ENCODE data around the gene ZFYVE1. TPM values are rescaled to one million over a fixed set of nuclear protein-coding genes. Genes with fewer than 3 reads are reported as not detected.
"Not testable (repeated sequence)": the region's sequence is repeated elsewhere in the genome, so short reads cannot be mapped to it uniquely, and the experiment has no call there.

Gene ZFYVE1
- total RNA-seq, 1 donor from 2014 or later: 17.1 TPM

DNA sequence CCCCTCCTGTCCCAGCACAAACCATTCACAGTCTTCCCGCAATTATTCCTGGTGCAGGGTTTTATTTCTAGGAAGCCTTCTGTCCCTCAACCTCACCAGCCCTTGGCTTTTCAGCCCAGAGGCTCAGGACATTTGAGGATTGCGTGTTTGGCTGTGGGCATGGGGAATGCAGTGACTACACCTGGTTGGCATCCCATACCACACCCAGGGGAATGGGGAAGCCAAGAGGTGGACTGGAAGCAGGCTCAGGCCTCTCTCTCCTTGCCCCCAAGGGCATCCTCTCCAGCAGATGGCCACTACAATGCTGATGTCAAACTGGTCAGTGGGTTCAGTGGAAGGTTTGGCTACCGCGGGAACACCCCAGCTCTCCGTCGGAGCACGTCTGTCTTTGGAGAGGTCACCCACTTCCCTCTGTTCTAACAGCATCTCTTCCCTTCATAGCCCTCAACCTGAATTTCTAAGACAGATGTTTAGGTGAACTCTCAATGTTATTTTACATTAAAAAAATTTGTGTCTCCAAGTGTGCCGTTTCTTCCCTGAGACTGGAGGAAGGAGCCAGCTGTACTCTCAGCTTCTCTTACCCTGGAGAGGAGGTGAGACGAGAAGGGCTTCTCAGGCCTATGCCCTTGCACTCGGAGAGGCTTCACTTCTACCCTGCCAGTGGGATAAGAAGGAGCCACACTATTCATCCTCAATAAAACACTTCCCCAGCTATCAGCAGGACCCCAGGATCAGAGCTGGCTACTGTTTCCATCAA, 65.1 kb downstream of the ZFYVE1 start:
- intact Hi-C loops (cut with micrococcal nuclease): no loop called here

DNA sequence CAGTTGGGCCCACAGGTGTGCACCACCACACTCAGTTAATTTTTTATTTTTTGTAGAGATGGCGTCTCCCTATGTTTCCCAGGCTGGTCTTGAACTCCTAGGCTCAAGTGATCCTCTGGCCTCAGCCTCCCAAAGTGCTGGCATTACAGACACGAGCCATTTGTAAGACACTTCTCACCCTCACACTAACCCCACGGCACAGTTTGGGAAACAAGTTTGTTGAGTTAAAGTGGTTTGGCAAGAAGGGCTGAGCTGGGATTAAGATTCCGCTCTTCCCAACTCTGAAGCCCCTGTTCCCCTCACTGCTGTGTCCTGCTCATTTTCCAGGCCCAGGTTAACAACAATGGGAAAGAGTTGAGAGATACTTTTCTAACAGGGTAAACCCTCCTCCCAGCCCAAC, 65.9 kb downstream of the ZFYVE1 start:
- intact Hi-C loops (cut with micrococcal nuclease): not testable (repeated sequence)

DNA sequence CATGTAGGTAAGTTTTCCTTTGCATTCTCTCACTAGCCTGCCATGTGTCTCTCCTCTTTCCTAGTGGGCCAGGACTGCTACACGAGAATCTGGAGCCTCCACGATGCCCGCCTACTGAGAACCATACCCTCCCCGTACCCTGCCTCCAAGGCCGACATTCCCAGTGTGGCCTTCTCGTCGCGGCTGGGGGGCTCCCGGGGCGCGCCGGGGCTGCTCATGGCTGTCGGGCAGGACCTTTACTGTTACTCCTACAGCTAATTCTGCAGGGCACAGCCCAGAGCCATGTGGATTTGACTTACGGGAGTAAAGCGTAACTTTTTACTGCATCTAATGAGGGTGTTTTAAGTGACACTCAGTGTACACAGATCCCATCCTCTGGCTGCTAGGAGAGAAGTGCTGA, 68.4 kb downstream of the ZFYVE1 start:
- intact Hi-C loops (cut with micrococcal nuclease): no loop called here

DNA sequence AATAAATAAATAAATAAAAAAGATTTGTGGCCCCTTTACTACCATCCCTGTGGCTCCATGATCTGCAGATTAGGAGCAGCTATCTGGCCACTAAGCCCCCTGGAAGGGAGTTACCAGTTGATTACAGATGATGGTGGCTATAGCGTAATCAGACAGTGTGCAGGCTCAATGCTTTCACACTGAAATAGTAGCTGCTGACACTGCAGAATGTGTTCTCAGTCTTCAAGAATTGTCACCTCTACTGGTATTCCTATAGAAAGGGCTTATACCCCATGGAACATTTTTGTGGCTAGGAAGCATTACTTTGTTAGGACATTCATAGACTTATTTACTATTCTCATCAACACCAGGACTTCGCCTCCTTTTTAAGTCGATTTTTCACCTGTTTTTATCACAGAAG, 69.7 kb downstream of the ZFYVE1 start:
- intact Hi-C loops (cut with micrococcal nuclease): no loop called here

DNA sequence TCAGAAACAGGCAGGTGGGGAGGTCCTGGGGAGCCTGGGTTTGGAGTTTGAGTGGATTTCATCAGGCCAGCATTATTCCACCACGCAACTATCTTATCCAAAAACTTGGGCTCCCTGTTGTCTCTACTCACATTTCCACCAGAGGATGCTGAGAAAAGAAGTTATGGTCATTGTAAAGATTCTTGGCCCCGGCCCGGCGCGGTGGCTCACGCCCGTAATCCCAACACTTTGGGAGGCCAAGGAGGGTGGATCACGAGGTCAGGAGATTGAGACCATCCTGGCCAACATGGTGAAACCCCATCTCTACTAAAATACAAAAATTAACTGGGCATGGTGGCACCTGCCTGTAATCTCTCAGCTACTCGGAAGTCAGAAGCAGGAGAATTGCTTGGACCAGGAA, 70.2 kb downstream of the ZFYVE1 start:
- intact Hi-C loops (cut with micrococcal nuclease): not testable (repeated sequence)

DNA sequence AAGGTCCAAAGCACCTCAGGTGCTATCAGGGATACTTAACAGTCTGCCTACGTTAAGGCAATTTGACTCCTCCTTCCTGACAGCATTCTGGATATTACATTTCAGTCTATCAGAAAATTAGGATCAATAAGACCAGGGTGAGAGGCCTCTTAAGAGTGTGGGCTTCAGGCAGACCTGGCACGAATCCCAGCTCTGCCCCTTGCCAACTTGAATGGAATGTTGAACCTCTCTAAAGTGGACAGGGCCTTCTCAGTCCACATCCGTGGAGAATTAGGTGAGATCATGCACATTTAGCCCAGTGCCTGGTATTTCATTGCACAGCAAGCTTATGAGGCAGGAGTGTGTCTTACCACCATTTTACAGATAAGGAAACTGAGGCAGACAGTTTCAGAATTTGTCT, 74.7 kb downstream of the ZFYVE1 start:
- intact Hi-C loops (cut with micrococcal nuclease): no loop called here

DNA sequence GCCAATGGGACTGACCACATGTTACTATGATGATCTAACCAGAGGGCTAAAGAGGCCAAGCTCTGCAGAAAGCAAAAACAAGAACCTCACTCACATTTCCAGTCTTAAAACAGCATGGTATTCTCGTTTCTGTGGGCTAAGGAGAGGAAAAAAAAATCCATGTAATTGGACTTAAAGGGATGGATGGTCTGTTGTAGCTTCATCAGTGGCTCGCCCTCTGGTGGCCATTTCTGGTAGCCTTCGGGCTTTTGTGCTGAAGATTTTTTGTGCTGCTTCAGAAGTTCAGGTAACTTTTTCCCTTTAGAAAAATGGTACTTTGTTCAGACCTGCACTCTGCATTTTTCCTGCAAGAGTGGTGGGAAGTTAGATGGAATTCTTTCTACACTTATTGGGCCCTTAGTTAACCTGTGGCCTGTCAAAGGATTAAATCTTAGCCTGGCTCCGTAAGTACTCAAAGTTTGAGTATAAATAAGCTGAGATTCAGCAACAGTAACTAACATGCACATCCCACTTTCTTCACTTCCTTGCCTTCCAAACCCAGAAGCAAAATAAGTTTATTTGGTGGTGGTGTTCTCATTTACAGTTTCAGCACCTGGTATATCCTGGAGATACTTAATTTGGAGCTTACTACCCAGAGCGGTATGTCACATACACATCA, 78.3 kb downstream of the ZFYVE1 start:
- intact Hi-C loops (cut with micrococcal nuclease): loop anchor here (1.0 kb wide), 4 partner anchors 22 to 524 kb away; partner anchors contain the start of gene DCAF4

DNA sequence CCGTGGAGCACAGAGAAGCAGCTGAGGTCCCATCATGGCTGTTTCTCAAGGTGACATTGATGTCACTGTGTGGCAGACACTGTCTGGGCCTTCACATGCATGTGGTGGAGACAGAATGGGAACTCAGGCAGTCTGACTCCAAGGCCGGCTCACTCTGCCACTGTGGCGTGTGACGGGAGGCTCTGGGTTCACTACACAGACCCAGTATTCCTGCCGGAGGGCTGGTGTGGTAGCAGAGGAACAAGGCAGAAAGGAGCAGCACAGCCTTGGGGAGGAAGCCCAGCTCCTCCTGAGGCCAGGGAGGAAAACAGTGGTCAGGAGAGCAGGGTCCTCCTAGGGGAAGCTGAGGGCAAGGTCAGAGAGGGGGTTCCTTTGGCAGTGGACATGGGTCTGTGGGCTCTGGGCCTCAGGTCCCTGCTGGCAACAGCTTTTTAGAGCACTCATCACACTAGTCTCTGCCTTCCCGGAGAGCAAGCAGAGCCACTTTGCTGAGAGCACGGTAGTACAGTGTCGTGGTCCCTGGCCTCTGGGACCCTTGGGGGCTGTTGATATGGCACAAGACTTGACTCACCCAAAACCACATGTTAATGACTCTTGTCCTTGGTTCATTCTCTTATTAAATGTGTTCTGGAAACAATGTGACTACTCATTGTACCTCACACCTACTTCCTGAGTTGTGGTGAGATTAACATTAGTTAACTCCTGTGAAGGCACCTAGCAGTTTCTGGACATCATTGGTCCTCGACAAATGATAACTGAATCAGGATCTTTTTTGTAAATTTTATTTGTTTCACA, 79.3 kb downstream of the ZFYVE1 start:
- intact Hi-C loops (cut with micrococcal nuclease): loop anchor here (1.0 kb wide), 4 partner anchors 21 to 525 kb away; partner anchors contain the start of gene DCAF4

DNA sequence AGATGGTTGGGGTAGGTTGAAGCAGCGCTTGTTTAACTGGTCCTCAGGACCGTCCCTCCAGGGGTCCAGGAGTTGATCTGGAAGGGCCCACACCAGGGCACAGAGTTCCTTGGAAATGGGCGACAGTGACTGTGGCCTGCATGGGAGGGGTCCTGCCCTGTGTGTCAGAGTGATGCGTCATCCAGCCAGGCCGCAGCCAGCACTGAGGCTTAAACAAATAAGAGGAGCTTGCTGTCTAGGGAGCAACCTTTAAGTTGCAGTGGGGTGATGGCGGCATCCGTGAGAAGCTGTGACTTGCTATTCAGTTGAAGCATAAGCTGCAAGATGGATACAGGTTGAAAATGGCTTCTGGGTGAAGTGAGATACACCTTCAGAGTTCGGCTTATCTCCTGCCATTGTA, 80.4 kb downstream of the ZFYVE1 start:
- intact Hi-C loops (cut with micrococcal nuclease): no loop called here

DNA sequence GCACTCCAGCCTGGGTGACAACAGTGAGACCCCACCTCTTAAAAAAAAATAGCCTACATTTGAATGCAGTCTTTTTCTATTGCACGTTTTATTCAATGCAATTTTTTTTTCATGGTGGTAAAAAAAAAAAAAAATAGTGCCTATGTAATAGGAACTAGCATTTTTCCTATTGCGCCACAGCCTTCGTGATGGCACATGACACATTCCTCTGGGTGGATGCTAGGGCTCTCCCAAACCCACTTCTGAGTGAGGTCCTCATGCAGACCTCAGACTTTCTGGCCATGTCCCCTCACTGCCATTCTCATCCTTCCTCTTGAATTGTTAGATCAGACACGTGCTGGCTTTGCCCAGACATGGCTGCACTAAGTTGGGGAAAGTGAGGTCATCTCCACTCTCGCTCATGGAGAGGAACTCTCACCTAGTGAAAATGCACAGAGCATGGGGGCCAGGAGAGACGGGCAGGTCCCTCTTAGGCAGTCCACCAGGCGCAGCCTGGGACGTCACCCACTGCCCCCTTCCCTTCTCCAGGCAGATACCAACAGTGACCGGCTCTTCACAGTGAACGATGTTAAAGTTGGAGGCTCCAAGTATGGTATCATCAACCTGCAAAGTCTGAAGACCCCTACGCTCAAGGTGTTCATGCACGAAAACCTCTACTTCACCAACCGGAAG, 81.4 kb downstream of the ZFYVE1 start:
- intact Hi-C loops (cut with micrococcal nuclease): no loop called here

DNA sequence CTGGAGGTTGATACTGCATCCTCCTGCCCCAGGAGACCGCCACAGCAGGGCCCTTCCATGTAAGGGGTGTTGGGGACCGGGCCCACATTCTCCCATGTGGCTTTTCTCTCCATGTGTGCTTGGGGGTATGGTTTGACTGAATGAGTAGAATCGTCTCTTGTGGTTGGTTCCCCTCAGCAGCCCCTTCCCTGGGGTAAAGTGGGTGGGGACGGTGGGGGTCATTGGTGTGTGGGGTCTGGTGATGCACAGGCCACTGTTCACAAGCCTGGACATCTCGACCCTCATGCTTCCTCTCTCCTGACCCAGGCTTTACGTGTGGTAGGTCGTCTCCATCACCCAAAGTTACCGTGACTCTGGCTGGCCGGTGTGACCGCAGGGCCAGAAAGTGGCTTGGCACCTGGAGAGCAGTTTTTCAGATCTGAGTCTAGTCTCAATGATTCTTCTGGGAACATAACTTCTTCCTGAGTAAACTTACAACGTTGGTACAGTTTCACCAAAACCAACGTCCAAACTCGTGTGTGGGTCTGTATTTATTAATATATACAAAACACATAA, 83.0 kb downstream of the ZFYVE1 start:
- intact Hi-C loops (cut with micrococcal nuclease): no loop called here

DNA sequence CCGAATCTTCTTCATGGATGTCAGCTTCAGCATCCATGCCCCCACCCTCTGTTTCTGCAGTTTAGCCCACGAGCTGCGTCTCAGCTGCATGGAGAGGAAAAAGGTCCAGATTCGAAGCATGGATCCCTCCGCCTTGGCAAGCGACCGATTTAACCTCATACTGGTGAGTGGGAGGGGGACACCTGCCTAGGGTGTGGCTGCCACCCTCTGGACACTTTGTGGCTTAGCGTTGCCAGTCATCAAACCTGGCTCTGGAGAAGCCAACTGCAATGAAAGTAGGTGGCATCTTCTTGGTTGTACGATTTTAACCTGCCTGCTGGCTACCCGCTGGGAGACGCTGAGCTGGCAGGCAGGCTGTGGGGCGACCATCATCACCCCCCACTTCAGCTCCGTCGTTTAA, 84.0 kb downstream of the ZFYVE1 start:
- intact Hi-C loops (cut with micrococcal nuclease): no loop called here

DNA sequence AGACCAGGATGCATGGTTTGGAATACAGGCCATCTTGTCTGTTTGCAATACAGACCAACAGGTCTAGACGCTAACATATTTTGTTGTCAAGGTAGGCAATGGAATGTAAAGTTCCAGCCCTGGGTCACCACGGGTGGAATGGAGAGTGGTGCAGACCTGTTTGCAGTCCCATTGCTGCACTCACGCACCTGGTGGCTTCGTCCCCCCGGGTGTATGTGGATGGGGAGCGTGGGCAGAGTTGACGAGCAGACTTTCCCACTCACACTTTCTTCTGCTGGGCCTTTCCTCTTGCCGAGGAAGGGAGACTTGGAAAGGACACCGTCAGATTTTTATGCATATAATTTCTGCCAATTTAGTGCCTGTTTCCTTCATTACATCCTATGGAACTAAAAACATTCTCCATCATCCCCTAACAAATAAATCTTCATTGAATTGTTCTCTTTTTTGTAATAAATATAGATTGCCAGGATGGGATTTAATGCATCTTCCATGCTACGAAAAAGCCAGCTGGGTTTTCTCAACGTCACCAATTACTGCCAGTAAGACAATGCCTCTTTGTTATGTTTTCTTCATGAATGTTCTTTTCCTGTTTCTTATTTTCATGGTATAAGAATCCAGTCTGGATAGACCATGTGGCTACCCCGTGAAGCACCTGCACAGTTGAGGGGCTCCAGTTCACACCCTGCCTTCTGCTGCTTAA, 85.5 kb downstream of the ZFYVE1 start:
- intact Hi-C loops (cut with micrococcal nuclease): no loop called here

DNA sequence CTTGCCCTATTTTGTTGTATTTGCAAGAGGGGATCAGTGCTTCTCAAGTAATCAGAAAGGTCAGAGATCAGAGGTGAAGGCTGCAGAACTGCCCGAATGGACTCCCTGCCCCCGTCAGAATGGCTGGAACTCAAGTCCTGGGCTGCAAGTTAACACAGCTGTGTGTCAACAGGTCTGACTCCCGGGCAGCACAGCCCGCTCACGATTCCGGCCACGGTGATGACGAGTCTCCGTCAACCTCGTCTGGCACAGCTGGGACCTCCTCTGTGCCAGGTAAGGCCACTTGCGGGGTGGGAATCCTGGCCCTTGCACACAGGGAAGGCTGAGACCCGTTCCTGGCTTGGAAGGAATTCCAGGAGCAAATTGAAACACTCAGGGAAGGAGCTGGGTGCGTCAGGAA, 87.3 kb downstream of the ZFYVE1 start:
- intact Hi-C loops (cut with micrococcal nuclease): no loop called here

DNA sequence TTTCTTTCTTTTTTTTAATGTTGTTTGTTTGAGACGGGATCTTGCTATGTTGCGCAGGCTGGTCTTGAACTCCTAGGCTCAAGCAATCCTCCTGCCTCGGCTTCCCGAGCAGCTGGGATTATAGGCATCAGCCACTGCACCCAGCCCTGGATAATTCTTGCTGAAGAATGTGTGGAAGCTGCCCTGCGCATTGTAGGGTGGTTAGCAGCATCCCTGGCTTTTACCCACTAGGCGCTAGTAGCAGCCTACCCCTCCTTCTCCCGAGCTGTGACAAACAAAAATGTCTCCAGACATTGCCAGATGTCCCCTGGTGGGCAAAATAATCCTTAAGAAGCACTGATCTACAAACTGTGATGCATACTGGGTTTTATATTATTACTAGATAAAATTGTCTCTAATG, 94.0 kb downstream of the ZFYVE1 start:
- intact Hi-C loops (cut with micrococcal nuclease): no loop called here

DNA sequence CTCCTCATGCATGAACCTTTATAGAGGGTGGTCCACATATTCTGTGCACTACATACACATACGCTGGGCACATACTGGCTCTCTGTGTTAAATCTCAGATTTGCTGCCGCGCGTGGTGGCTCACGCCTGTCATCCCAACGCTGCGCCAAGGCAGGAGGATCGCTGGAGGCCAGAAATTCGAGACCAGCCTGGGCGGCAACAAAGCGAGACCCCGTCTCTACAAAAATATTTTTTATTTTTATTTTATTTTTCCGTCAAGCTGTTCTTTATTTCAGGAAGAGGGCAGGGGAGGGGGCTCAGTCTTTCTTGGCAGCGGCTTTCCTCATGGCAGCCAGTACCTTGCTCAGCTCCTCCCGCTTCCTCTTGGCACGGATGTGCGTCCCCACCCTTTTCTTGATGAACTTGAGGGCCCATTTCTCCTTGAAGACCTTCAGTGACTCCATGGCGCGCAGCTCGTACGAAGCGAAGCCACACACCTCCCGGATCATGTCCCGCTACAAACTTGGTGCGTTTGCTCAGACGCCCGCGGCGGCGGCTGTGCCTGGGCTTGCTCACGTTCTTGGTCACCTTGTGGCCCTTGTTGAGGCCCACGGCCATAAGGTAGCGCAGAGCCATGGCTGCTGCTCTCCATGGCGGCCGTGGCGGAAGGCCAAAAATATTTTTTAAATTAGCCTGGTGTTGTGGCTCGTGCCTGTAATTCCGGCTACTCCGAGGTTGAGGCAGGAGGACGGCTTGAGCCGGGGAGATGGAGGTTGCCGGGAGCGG, 97.4 kb downstream of the ZFYVE1 start:
- intact Hi-C loops (cut with micrococcal nuclease): loop anchor here (5.0 kb wide), 2 partner anchors 907 to 958 kb away; partner anchors contain the start of gene ZNF410

DNA sequence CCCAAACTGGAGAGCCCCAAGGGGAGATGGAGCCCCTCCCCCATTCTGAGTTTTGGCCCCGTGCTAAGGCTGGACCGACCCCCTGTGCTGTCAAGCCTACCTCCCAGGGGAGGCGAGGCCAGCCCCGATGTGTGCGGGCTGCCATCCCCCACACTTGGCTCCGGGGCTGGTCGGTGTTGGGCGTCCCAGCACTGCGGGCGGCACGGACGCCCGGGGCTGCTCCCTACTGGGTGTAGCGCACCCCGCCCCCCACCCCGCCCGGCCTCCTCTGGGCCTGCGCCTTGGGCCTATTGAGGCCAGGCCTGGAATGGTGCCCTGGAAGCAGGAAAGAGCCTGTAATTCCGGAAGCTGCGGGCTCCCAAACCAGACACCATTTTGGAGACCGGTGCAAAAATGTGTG, 98.0 kb downstream of the ZFYVE1 start:
- intact Hi-C loops (cut with micrococcal nuclease): loop anchor here (5.0 kb wide), 2 partner anchors 907 to 958 kb away; partner anchors contain the start of gene ZNF410

DNA sequence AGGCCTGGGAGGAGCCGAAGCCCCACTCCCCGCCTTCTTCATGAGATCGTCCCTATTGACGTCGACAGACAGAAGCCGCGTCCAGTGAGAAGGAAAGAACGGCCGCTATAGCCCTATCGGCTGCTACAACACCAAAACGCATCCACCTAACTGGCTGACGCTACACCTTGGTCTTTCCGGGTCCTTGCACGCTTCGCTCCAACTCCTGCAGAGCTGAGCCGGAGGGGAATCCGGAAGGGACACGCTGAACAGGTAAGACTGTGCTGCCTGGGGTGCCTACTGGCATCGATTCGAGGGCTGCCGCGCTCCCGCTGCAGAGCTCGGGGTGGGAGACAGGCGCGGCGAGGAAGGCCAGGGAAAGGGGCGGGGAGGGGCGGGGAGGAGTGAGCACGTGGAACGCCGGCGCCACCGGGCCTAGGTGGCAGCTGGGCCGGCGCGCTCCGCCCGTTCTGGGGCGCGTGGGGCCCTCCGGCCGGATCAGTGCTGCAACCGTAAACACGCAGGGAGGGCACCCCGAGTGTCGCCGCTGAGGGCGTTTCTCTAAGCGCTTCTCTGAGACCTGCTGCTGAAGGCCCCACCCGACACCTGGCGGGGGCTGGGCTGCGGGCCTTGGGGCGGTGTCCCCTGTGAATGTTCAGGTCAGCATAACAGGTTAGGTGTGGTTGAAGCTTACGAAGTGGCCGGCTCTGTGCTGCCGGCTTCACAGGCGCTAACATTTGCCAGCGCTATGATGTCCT, 100.4 kb downstream of the ZFYVE1 start, which contains the start of gene DCAF4:
DCAF4 (plus strand) TSS at position 173 of the 737 bp plus-strand sequence. CDS start 11,515 bp downstream, outside the sequence.
- intact Hi-C loops (cut with micrococcal nuclease): loop anchor here (1.0 to 5.0 kb wide), 13 partner anchors 21 to 1566 kb away; partner anchors contain the start of genes DNAL1, DPF3, ISCA2 and NPC2

Data from T-helper 1 cell treated with Interleukin-12 subunit alpha and Interleukin-12 subunit beta and Interleukin-4 antibody, amounts not matched to agents 30 ng/mL and 1 ng/mL, for 36 hours (primary cell).